Right atrium auricular region (tissue), 2 donors: Measurements from ENCODE around the gene ARHGAP31. TPM values are rescaled to one million over a fixed set of nuclear protein-coding genes. Genes with fewer than 3 reads are reported as not detected.

Experiments
- DNase-seq: peaks from one replicate; pipeline ENCODE4 v3.0.0-alpha.2; 2019; ENCODE audit warnings: low spot score
- H3K27ac ChIP-seq, 2 donors: fragments of 200-600 bp; sonication (generic); 1 replicate in 1 of 2; 2 replicates in 1 of 2; pipeline ENCODE4 v1.5.1; 2016 to 2019
- H3K27me3 ChIP-seq, 2 donors: fragments of 200-600 bp; sonication (generic); one replicate each; pipeline versions ENCODE4 v1.5.1 to v1.6.0; 2017 to 2019
- H3K36me3 ChIP-seq: fragments of 200-600 bp; sonication (generic); one replicate; pipeline ENCODE4 v1.5.1; 2016
- H3K4me1 ChIP-seq, 2 donors: fragments of 200-600 bp; sonication (generic); one replicate each; pipeline versions ENCODE4 v1.5.1 to v1.6.0; 2017 to 2019
- H3K4me3 ChIP-seq, 2 donors: fragments of 200-600 bp; sonication (generic); 1 replicate in 1 of 2; 2 replicates in 1 of 2; pipeline ENCODE4 v1.5.1; 2017 to 2019; ENCODE audit warnings: mild to moderate bottlenecking in 1 of 2, moderate library complexity in 1 of 2
- H3K9me3 ChIP-seq, 2 donors: fragments of 200-600 bp; sonication (generic); one replicate each; pipeline ENCODE4 v1.5.1; 2019
- CTCF ChIP-seq, 2 donors: fragments of 200-600 bp; sonication (generic); IDR thresholded peaks; one replicate each; pipeline ENCODE4 v1.5.1; 2019; ENCODE audit warnings: antibody characterized with exemption in 2 of 2
- total RNA-seq, 2 donors: library from RNA; depleted of rRNA; stranded (reverse); fragments of >200 nt; gene quantifications; one replicate each; pipeline ENCODE4 v1.1.0, GENCODE V29; 2016

Gene ARHGAP31
- total RNA-seq, 2 donors from 2014 or later, result 29.9 to 33.1 TPM

DNA sequence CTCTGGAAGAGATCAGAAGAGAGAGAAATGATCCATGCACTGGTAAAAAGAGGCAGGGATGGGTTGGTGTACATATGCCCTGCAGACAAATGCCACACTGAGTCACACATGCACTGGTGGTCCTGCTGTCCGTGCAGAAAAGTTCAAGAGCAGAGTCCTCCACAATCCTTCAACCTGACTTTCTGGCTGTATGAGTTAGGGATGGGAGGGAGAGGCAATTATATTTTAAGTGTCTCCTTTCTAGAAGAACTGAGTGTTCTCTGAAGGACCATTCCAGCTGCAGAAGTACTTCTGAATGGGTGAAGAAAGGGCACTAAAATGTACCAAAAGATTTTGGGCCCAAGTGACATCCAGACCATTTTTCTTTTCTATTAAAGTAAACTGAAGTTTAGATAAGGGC lies 142.8 kb downstream of the ARHGAP31 start:
- no peak for TF ChIP-seq CTCF (IDR thresholded peaks at IDR 0.05)
- Histone ChIP-seq H3K9me3 (no peaks in the 10 kb centered on the region), H3K4me1 (no peaks in the 10 kb centered on the region), H3K4me3 (no peak overlapping the region), H3K36me3 (peaks cover 70% of the 10 kb centered on the region), H3K27ac (no peak overlapping the region), H3K27me3 (no peaks in the 10 kb centered on the region)
- no peak for DNase-seq

- Histone ChIP-seq H3K9me3 (no peaks in the 10 kb centered on the region), H3K27me3 (no peaks in the 10 kb centered on the region), H3K36me3 (peaks cover 74% of the 10 kb centered on the region), H3K4me3 (no peak overlapping the region), H3K4me1 (no peaks in the 10 kb centered on the region), H3K27ac (no peak overlapping the region)
- DNase-seq, result no peak
- TF ChIP-seq CTCF (IDR thresholded peaks at IDR 0.05), result no peak
Measured at GRCh38 chr3:119437691-119438258, 143.6 kb downstream of the ARHGAP31 start.

GRCh38 chr3:119443179-119443578 lies 149.0 kb downstream of the ARHGAP31 start:
- H3K27ac ChIP-seq, result no peak overlapping the region
- no peaks in the 10 kb centered on the region for H3K27me3 ChIP-seq
- peaks cover 56% of the 10 kb centered on the region for H3K36me3 ChIP-seq
- no peak overlapping the region for H3K4me3 ChIP-seq
- DNase-seq, result no peak
- no peaks in the 10 kb centered on the region for H3K4me1 ChIP-seq
- H3K9me3 ChIP-seq, result no peaks in the 10 kb centered on the region
- no peak for TF ChIP-seq CTCF (IDR thresholded peaks at IDR 0.05)

- no peak overlapping the region for H3K27ac ChIP-seq
- no peaks in the 10 kb centered on the region for H3K9me3 ChIP-seq
- H3K4me3 ChIP-seq, result no peak overlapping the region
- TF ChIP-seq CTCF (IDR thresholded peaks at IDR 0.05), result no peak
- DNase-seq, result no peak
- no peaks in the 10 kb centered on the region for H3K4me1 ChIP-seq
- no peaks in the 10 kb centered on the region for H3K27me3 ChIP-seq
- H3K36me3 ChIP-seq, result peaks cover 70% of the 10 kb centered on the region
Measured at GRCh38 chr3:119444590-119444989, 150.4 kb downstream of the ARHGAP31 start.

GRCh38 chr3:119453822-119454221 lies 159.6 kb downstream of the ARHGAP31 start:
- Histone ChIP-seq H3K36me3 (peaks cover 71% of the 10 kb centered on the region), H3K27ac (no peak overlapping the region), H3K4me1 (peaks cover 0 to 5% of the 10 kb centered on the region in 2 donors), H3K27me3 (no peaks in the 10 kb centered on the region), H3K9me3 (no peaks in the 10 kb centered on the region), H3K4me3 (no peak overlapping the region)
- no peak for TF ChIP-seq CTCF (IDR thresholded peaks at IDR 0.05)
- no peak for DNase-seq

- Histone ChIP-seq H3K36me3 (peaks cover 69% of the 10 kb centered on the region), H3K27me3 (no peaks in the 10 kb centered on the region), H3K9me3 (no peaks in the 10 kb centered on the region), H3K4me1 (peaks cover 0 to 16% of the 10 kb centered on the region in 2 donors), H3K27ac (no peak overlapping the region), H3K4me3 (no peak overlapping the region)
- TF ChIP-seq CTCF (IDR thresholded peaks at IDR 0.05), result no peak
- no peak for DNase-seq
Measured at GRCh38 chr3:119456469-119456868, 162.3 kb downstream of the ARHGAP31 start.
